K562 (cell line): ENCODE data around the gene RGL2. TPM values are rescaled to one million over a fixed set of nuclear protein-coding genes. Genes with fewer than 3 reads are reported as not detected.

Source experiments
- BRF1 ChIP-seq: IDR thresholded peaks from 3 replicates; pipeline ENCODE4 v1.6.1; 2011; ENCODE audit warnings: borderline replicate concordance, mild to moderate bottlenecking; ENCODE audit not compliant: insufficient read length; ENCODE audit errors: extremely low read depth
- CCAR2 ChIP-seq: fragments of 200-400 bp; formaldehyde crosslinking; IDR thresholded peaks from 2 replicates; pipeline ENCODE4 v1.6.1; 2017; ENCODE audit warnings: mild to moderate bottlenecking, low read depth, low read length
- CEBPG ChIP-seq, 3 experiments: fragments of 200-800 bp in 1 of 3; sonication (Bioruptor generic) in 1 of 3; sonication (generic) in 1 of 3; formaldehyde crosslinking in 1 of 3; IDR thresholded peaks in 2 of 3; conservative IDR thresholded peaks in 1 of 3; 2 replicates each; pipeline versions ENCODE4 v1.6.1 to v1.8.0; 2016 to 2022; ENCODE audit warnings: missing compliant biosample characterization in 2 of 3, missing genetic modification characterization in 2 of 3, mild to moderate bottlenecking in 1 of 3, missing genetic modification reagents in 1 of 3
- ELF1 ChIP-seq: fragments of 200-800 bp; sonication (Bioruptor generic); IDR thresholded peaks from 2 replicates; pipeline ENCODE4 v1.6.1; 2016; ENCODE audit warnings: missing genetic modification characterization, missing compliant biosample characterization
- KLF1 ChIP-seq: fragments of 450-650 bp; IDR thresholded peaks from 2 replicates; pipeline ENCODE4 v1.6.1; 2016; ENCODE audit warnings: missing genetic modification characterization, missing compliant biosample characterization
- PCBP1 ChIP-seq: fragments of 200-400 bp; formaldehyde crosslinking; IDR thresholded peaks from 2 replicates; pipeline ENCODE4 v1.6.1; 2018; ENCODE audit warnings: mild to moderate bottlenecking, low read depth, low read length; ENCODE audit not compliant: poor library complexity, severe bottlenecking
- PHF21A ChIP-seq: fragments of 450-650 bp; IDR thresholded peaks from 2 replicates; pipeline ENCODE4 v1.6.1; 2017; ENCODE audit warnings: low read depth, borderline replicate concordance
- PPARD ChIP-seq: fragments of 250-450 bp; sonication (Bioruptor Pico); IDR thresholded peaks from 2 replicates; pipeline ENCODE4 v1.8.0; 2022; ENCODE audit warnings: inconsistent platforms, mild to moderate bottlenecking, moderate library complexity
- RBM14 ChIP-seq: fragments of 200-400 bp; formaldehyde crosslinking; IDR thresholded peaks from 2 replicates; pipeline ENCODE4 v1.6.1; 2018; ENCODE audit warnings: low read depth, mild to moderate bottlenecking, low read length, moderate library complexity, borderline replicate concordance; ENCODE audit not compliant: insufficient read depth
- ZNF584 ChIP-seq: fragments of 200-800 bp; sonication (Bioruptor generic); IDR thresholded peaks from 2 replicates; pipeline ENCODE4 v1.6.1; 2016; ENCODE audit warnings: low read depth, mild to moderate bottlenecking, missing genetic modification characterization, missing compliant biosample characterization
- polyA plus RNA-seq, 8 experiments: library from polyadenylated mRNA; depleted of rRNA in 4 of 8; stranded (reverse) in 5 of 8; unstranded in 3 of 8; fragments of >200 nt; fragmentation: Nextera tagmentation in 2 of 8; fragmentation: Illumina TruSeq in 1 of 8; extraction: Ambion mirVana in 2 of 8; extraction: Trizol in 1 of 8; gene quantifications; 2 replicates each; pipeline versions ENCODE4 v1.2.1 to v1.2.3, GENCODE V29; 2011 to 2014; ENCODE audit warnings: inconsistent platforms in 1 of 8, missing spikeins in 1 of 8
- total RNA-seq, 7 experiments: library from RNA; depleted of rRNA in 6 of 7; stranded (reverse); fragments of >200 nt in 6 of 7; fragmentation: Illumina TruSeq in 2 of 7; extraction: Trizol in 2 of 7; gene quantifications; 2 replicates each; pipeline versions ENCODE4 v1.2.1 to v1.2.3, GENCODE V29; 2011 to 2021; ENCODE audit warnings: low replicate concordance in 1 of 7
- TF ChIP-seq, protein P1 (sequence below), 2 experiments: fragments of 450-650 bp; conservative IDR thresholded peaks; 2 replicates each; pipeline ENCODE4 v1.6.1; 2017; ENCODE audit warnings: mild to moderate bottlenecking in 2 of 2, moderate library complexity in 2 of 2
- TF ChIP-seq, protein P2 (sequence below), 2 experiments: fragments of 450-650 bp in 1 of 2; sonication (generic) in 1 of 2; formaldehyde crosslinking in 1 of 2; IDR thresholded peaks in 1 of 2; conservative IDR thresholded peaks in 1 of 2; 2 replicates each; pipeline versions ENCODE4 v1.6.1 to v1.8.1; 2016 to 2023; ENCODE audit warnings: mild to moderate bottlenecking in 2 of 2, moderate library complexity in 2 of 2, inconsistent platforms in 1 of 2, missing genetic modification reagents in 1 of 2
- TF ChIP-seq, protein P3 (sequence below), 2 experiments: fragments of 450-650 bp in 1 of 2; sonication (generic) in 1 of 2; formaldehyde crosslinking; conservative IDR thresholded peaks; 2 replicates each; pipeline versions ENCODE4 v1.4.0 to v1.8.1; 2020 to 2022; ENCODE audit warnings: mild to moderate bottlenecking in 1 of 2, missing genetic modification reagents in 1 of 2
- TF ChIP-seq, protein P4 (sequence below), 2 experiments: fragments of 450-650 bp; IDR thresholded peaks; 2 replicates each; pipeline ENCODE4 v1.6.1; 2018; ENCODE audit warnings: mild to moderate bottlenecking in 2 of 2, low read depth in 1 of 2; ENCODE audit not compliant: partially characterized antibody in 2 of 2

RGL2 gene
- total and polyA plus RNA-seq, 9 of the 15 experiments (the other 6 are each of a cell fraction or from before 2014, with no cell fraction given) = 1.8 to 57.1 (median 19.5) TPM

DNA sequence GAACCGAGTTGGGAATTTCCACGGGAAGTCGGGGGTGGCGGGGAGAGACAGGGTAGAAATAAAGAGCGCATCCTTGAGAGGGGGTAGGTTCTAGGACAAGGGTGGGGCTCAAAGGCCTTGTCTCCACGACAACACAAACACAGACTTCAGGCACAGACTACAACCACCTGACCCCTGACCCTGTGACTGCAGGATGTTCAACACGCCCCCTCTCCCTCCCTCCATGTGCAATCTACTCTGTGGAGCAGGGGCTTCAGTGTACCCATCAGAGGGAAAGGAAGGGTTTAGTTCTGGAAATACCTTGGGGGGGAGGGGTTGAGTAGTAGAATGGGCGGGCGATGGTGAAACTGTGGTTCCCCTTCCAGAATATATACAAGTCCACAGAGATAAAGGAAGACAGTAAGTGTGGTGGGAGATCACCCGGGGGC is 15.8 kb upstream of the RGL2 start (continued):
- TF ChIP-seq, protein P1, sequence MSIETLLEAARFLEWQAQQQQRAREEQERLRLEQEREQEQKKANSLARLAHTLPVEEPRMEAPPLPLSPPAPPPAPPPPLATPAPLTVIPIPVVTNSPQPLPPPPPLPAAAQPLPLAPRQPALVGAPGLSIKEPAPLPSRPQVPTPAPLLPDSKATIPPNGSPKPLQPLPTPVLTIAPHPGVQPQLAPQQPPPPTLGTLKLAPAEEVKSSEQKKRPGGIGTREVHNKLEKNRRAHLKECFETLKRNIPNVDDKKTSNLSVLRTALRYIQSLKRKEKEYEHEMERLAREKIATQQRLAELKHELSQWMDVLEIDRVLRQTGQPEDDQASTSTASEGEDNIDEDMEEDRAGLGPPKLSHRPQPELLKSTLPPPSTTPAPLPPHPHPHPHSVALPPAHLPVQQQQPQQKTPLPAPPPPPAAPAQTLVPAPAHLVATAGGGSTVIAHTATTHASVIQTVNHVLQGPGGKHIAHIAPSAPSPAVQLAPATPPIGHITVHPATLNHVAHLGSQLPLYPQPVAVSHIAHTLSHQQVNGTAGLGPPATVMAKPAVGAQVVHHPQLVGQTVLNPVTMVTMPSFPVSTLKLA (conservative IDR thresholded peaks at IDR 0.05) = peak; percentile 78; a peak in 3 of 4 replicates
- TF ChIP-seq, protein P2, sequence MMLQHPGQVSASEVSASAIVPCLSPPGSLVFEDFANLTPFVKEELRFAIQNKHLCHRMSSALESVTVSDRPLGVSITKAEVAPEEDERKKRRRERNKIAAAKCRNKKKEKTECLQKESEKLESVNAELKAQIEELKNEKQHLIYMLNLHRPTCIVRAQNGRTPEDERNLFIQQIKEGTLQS (IDR thresholded peaks at IDR 0.05) = no peak
- TF ChIP-seq, protein P2 (CRISPR knock-in tag; conservative IDR thresholded peaks at IDR 0.05) = peak; percentile 50; the same call in 1 of the 2 replicates
- TF ChIP-seq KLF1 (no peak), PPARD (CRISPR knock-in tag) (no peak), CEBPG (CRISPR knock-in tag; IDR thresholded peaks at IDR 0.05) (no peak), CEBPG (tag; conservative IDR thresholded peaks at IDR 0.05 in 1 of 2, IDR thresholded peaks at IDR 0.05 in 1 of 2) (no peak), ZNF584 (CRISPR knock-in tag) (no peak), PHF21A (no peak), PCBP1 (no peak), RBM14 (no peak), CCAR2 (no peak), BRF1 (no peak), ELF1 (no peak)
- TF ChIP-seq, protein P3, sequence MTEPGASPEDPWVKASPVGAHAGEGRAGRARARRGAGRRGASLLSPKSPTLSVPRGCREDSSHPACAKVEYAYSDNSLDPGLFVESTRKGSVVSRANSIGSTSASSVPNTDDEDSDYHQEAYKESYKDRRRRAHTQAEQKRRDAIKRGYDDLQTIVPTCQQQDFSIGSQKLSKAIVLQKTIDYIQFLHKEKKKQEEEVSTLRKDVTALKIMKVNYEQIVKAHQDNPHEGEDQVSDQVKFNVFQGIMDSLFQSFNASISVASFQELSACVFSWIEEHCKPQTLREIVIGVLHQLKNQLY (CRISPR knock-in tag; conservative IDR thresholded peaks at IDR 0.05) = peak in 1 of 2 experiments; percentile 68; a peak in 1 of 4 replicates
- TF ChIP-seq, protein P4, sequence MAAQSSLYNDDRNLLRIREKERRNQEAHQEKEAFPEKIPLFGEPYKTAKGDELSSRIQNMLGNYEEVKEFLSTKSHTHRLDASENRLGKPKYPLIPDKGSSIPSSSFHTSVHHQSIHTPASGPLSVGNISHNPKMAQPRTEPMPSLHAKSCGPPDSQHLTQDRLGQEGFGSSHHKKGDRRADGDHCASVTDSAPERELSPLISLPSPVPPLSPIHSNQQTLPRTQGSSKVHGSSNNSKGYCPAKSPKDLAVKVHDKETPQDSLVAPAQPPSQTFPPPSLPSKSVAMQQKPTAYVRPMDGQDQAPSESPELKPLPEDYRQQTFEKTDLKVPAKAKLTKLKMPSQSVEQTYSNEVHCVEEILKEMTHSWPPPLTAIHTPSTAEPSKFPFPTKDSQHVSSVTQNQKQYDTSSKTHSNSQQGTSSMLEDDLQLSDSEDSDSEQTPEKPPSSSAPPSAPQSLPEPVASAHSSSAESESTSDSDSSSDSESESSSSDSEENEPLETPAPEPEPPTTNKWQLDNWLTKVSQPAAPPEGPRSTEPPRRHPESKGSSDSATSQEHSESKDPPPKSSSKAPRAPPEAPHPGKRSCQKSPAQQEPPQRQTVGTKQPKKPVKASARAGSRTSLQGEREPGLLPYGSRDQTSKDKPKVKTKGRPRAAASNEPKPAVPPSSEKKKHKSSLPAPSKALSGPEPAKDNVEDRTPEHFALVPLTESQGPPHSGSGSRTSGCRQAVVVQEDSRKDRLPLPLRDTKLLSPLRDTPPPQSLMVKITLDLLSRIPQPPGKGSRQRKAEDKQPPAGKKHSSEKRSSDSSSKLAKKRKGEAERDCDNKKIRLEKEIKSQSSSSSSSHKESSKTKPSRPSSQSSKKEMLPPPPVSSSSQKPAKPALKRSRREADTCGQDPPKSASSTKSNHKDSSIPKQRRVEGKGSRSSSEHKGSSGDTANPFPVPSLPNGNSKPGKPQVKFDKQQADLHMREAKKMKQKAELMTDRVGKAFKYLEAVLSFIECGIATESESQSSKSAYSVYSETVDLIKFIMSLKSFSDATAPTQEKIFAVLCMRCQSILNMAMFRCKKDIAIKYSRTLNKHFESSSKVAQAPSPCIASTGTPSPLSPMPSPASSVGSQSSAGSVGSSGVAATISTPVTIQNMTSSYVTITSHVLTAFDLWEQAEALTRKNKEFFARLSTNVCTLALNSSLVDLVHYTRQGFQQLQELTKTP (IDR thresholded peaks at IDR 0.05; ENCODE audit: low read depth in 1 of 2, partially characterized antibody in 2 of 2) = peak in 1 of 2 experiments; percentile 24
